Measurements from ENCODE around the gene IZUMO1R. TPM values are rescaled to one million over a fixed set of nuclear protein-coding genes. Genes with fewer than 3 reads are reported as not detected.

Gene IZUMO1R
- polyA plus RNA-seq, 1 of the 3 experiments (the other 2 are of a cell fraction) = 0.43 TPM

GRCh38 chr11:94271885-94272372 lies 32.5 kb upstream of the IZUMO1R start:
- Histone ChIP-seq H3K9me3 (no peaks in the 10 kb centered on the region), H3K27ac (ENCODE audit: low read depth in 2 of 2, low read length in 1 of 2) (no peak overlapping the region), H3K27me3 (ENCODE audit: insufficient read depth) (no peaks in the 10 kb centered on the region), H4K20me1 (ENCODE audit: insufficient read depth) (no peaks in the 10 kb centered on the region), H3K4me1 (ENCODE audit: control insufficient read depth in 1 of 2, insufficient read depth in 2 of 2, low read depth in 1 of 2, low read length in 1 of 2) (no peaks in the 10 kb centered on the region), H3K79me2 (ENCODE audit: insufficient read depth) (no peaks in the 10 kb centered on the region), H3F3A (replicated peaks; ENCODE audit: insufficient read depth) (no peaks in the 10 kb centered on the region), H2AFZ (ENCODE audit: low read depth) (no peak overlapping the region), H3K4me3 (ENCODE audit: low read depth in 2 of 2, low read length in 1 of 2) (no peak overlapping the region), H3K4me2 (no peak overlapping the region), H3K9me2 (no peaks in the 10 kb centered on the region), H3K36me3 (replicated peaks in 1 of 2; ENCODE audit: control insufficient read depth in 1 of 2, insufficient read depth in 2 of 2, low read length in 1 of 2) (no peaks in the 10 kb centered on the region), H3K9ac (no peak overlapping the region)
- no peak for DNase-seq
- ChIA-PET CTCF (no interaction called here), POLR2A (no interaction called here)
- TF ChIP-seq TEAD4 (IDR thresholded peaks at IDR 0.05; ENCODE audit: borderline replicate concordance, insufficient read depth) (no peak), EZH2phosphoT487 (IDR thresholded peaks at IDR 0.05; ENCODE audit: borderline replicate concordance, low read depth) (no peak), GATA2 (CRISPR knock-in tag; IDR thresholded peaks at IDR 0.05) (no peak), ZBTB33 (IDR thresholded peaks at IDR 0.05; ENCODE audit: borderline replicate concordance, low read depth) (no peak), USF1 (IDR thresholded peaks at IDR 0.05; ENCODE audit: borderline replicate concordance, low read depth) (no peak), NFIC (IDR thresholded peaks at IDR 0.05; ENCODE audit: borderline replicate concordance) (no peak), GABPA (IDR thresholded peaks at IDR 0.05; ENCODE audit: low read depth) (no peak), USF2 (IDR thresholded peaks at IDR 0.05; ENCODE audit: borderline replicate concordance, low read depth, low read length) (no peak), PBX3 (IDR thresholded peaks at IDR 0.05) (no peak), RAD21 (IDR thresholded peaks at IDR 0.05; ENCODE audit: low read length) (no peak), ELF1 (IDR thresholded peaks at IDR 0.05) (no peak), RFX5 (IDR thresholded peaks at IDR 0.05; ENCODE audit: low read length) (no peak), SMC3 (IDR thresholded peaks at IDR 0.05; ENCODE audit: low read depth, low read length) (no peak)
- 16% methylated on average over 4 of the region's 4 CpGs for WGBS (ENCODE audit: low lambda C conversion rate)
